ENCODE measurements around the gene PTPN3. TPM values are rescaled to one million over a fixed set of nuclear protein-coding genes. Genes with fewer than 3 reads are reported as not detected.

Gene PTPN3
- total and polyA plus RNA-seq, 4 donors, result 6.3 to 30.3 (median 23.5) TPM

- TF ChIP-seq RAD21 (IDR thresholded peaks at IDR 0.05), result no peak
- TF ChIP-seq JUND (IDR thresholded peaks at IDR 0.05), result no peak
- no peak for TF ChIP-seq GABPA (IDR thresholded peaks at IDR 0.05 in 1 of 2, conservative IDR thresholded peaks at IDR 0.05 in 1 of 2)
- no peak for TF ChIP-seq NR2F2 (IDR thresholded peaks at IDR 0.05)
- no peak for TF ChIP-seq FOXA2 (IDR thresholded peaks at IDR 0.05)
- no peak for TF ChIP-seq EGR1 (IDR thresholded peaks at IDR 0.05; ENCODE audit: low read depth in 2 of 2)
- no peak for TF ChIP-seq RXRA (IDR thresholded peaks at IDR 0.05)
- no peak for TF ChIP-seq ZBTB33 (IDR thresholded peaks at IDR 0.05)
- TF ChIP-seq TAF1 (conservative IDR thresholded peaks at IDR 0.05), result no peak
- Histone ChIP-seq H3K4me1 (ENCODE audit: control insufficient read depth in 4 of 4, insufficient read depth in 4 of 4, low read length in 3 of 4) (no peaks in the 10 kb centered on the region), H3K9ac (ENCODE audit: low read depth in 1 of 2, low read length in 2 of 2) (no peak overlapping the region), H3K27ac (ENCODE audit: low read depth in 1 of 2, low read length in 2 of 2) (no peak overlapping the region), H3K36me3 (ENCODE audit: control insufficient read depth in 4 of 4, insufficient read depth in 3 of 4, low read depth in 1 of 4, low read length in 3 of 4) (peaks cover 20 to 84% (median 75%) of the 10 kb centered on the region in 4 donors), H3K4me3 (ENCODE audit: low read depth in 1 of 3, low read length in 3 of 3) (no peak overlapping the region), H3K9me3 (ENCODE audit: control insufficient read depth in 4 of 4, low read length in 3 of 4) (no peaks in the 10 kb centered on the region), H3K27me3 (ENCODE audit: control insufficient read depth in 4 of 4, insufficient read depth in 4 of 4, low read length in 3 of 4) (no peaks in the 10 kb centered on the region)
- DNase-seq (ENCODE audit: low spot score), result no peak
- WGBS, result 93% methylated on average over 10 of the region's 10 CpGs
Observed at GRCh38 chr9:109383947-109384346, 114.2 kb downstream of the PTPN3 start.

DNA sequence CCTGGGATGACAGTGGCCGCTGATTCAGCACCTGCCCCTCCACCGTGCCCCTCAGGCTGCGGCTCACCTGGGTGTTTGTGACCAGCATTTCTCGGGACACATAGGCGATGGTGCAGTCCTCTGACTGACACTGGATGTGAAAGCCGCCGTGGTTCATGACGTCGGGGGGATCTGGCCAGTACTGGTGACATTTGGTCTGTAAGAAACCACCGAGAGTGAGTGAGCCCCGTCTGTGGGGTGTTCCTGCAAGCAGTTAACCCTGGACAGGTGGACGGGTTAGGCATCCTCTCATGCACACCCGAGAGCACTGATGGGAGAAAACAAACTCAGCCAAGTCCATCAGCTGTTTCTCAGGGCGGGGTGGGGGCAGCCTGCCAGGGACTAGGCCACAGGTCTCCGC lies 114.8 kb downstream of the PTPN3 start:
- Histone ChIP-seq H3K9me3 (ENCODE audit: control insufficient read depth in 4 of 4, low read length in 3 of 4) (no peaks in the 10 kb centered on the region), H3K27me3 (ENCODE audit: control insufficient read depth in 4 of 4, insufficient read depth in 4 of 4, low read length in 3 of 4) (no peaks in the 10 kb centered on the region), H3K9ac (ENCODE audit: low read depth in 1 of 2, low read length in 2 of 2) (no peak overlapping the region), H3K27ac (ENCODE audit: low read depth in 1 of 2, low read length in 2 of 2) (no peak overlapping the region), H3K36me3 (ENCODE audit: control insufficient read depth in 4 of 4, insufficient read depth in 3 of 4, low read depth in 1 of 4, low read length in 3 of 4) (peaks cover 20 to 81% (median 75%) of the 10 kb centered on the region in 4 donors), H3K4me1 (ENCODE audit: control insufficient read depth in 4 of 4, insufficient read depth in 4 of 4, low read length in 3 of 4) (no peaks in the 10 kb centered on the region), H3K4me3 (ENCODE audit: low read depth in 1 of 3, low read length in 3 of 3) (no peak overlapping the region)
- TF ChIP-seq ZBTB33 (IDR thresholded peaks at IDR 0.05), result no peak
- TF ChIP-seq RXRA (IDR thresholded peaks at IDR 0.05), result no peak
- TF ChIP-seq GABPA (IDR thresholded peaks at IDR 0.05 in 1 of 2, conservative IDR thresholded peaks at IDR 0.05 in 1 of 2), result no peak
- no peak for DNase-seq (ENCODE audit: low spot score)
- WGBS, result 92% methylated on average over 15 of the region's 15 CpGs

GRCh38 chr9:109382585-109382984 lies 115.5 kb downstream of the PTPN3 start:
- no peak overlapping the region for H3K9ac ChIP-seq (ENCODE audit: low read depth in 1 of 2, low read length in 2 of 2)
- WGBS, result 92% methylated on average over 3 of the region's 3 CpGs
- no peak overlapping the region for H3K4me3 ChIP-seq (ENCODE audit: low read depth in 1 of 3, low read length in 3 of 3)
- H3K36me3 ChIP-seq (ENCODE audit: control insufficient read depth in 4 of 4, insufficient read depth in 3 of 4, low read depth in 1 of 4, low read length in 3 of 4), result peaks cover 20 to 79% (median 74%) of the 10 kb centered on the region in 4 donors
- no peaks in the 10 kb centered on the region for H3K4me1 ChIP-seq (ENCODE audit: control insufficient read depth in 4 of 4, insufficient read depth in 4 of 4, low read length in 3 of 4)
- no peak for DNase-seq (ENCODE audit: low spot score)
- H3K27me3 ChIP-seq (ENCODE audit: control insufficient read depth in 4 of 4, insufficient read depth in 4 of 4, low read length in 3 of 4), result no peaks in the 10 kb centered on the region
- no peaks in the 10 kb centered on the region for H3K9me3 ChIP-seq (ENCODE audit: control insufficient read depth in 4 of 4, low read length in 3 of 4)
- H3K27ac ChIP-seq (ENCODE audit: low read depth in 1 of 2, low read length in 2 of 2), result no peak overlapping the region
- TF ChIP-seq, protein P1, sequence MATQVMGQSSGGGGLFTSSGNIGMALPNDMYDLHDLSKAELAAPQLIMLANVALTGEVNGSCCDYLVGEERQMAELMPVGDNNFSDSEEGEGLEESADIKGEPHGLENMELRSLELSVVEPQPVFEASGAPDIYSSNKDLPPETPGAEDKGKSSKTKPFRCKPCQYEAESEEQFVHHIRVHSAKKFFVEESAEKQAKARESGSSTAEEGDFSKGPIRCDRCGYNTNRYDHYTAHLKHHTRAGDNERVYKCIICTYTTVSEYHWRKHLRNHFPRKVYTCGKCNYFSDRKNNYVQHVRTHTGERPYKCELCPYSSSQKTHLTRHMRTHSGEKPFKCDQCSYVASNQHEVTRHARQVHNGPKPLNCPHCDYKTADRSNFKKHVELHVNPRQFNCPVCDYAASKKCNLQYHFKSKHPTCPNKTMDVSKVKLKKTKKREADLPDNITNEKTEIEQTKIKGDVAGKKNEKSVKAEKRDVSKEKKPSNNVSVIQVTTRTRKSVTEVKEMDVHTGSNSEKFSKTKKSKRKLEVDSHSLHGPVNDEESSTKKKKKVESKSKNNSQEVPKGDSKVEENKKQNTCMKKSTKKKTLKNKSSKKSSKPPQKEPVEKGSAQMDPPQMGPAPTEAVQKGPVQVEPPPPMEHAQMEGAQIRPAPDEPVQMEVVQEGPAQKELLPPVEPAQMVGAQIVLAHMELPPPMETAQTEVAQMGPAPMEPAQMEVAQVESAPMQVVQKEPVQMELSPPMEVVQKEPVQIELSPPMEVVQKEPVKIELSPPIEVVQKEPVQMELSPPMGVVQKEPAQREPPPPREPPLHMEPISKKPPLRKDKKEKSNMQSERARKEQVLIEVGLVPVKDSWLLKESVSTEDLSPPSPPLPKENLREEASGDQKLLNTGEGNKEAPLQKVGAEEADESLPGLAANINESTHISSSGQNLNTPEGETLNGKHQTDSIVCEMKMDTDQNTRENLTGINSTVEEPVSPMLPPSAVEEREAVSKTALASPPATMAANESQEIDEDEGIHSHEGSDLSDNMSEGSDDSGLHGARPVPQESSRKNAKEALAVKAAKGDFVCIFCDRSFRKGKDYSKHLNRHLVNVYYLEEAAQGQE (IDR thresholded peaks at IDR 0.05), result no peak
- no peak for TF ChIP-seq CTCF (IDR thresholded peaks at IDR 0.05; ENCODE audit: low read depth, low read length, missing input control)
- no peak for TF ChIP-seq HNF4G (IDR thresholded peaks at IDR 0.05)
- TF ChIP-seq SP1 (IDR thresholded peaks at IDR 0.05), result no peak
- no peak for TF ChIP-seq MAX (IDR thresholded peaks at IDR 0.05)
- TF ChIP-seq NR2F2 (IDR thresholded peaks at IDR 0.05), result no peak
- no peak for TF ChIP-seq YY1 (IDR thresholded peaks at IDR 0.05)
- TF ChIP-seq TAF1 (conservative IDR thresholded peaks at IDR 0.05), result no peak
- TF ChIP-seq FOXA1 (IDR thresholded peaks at IDR 0.05), result no peak
- no peak for TF ChIP-seq RAD21 (IDR thresholded peaks at IDR 0.05)
- no peak for TF ChIP-seq HNF4A (conservative IDR thresholded peaks at IDR 0.05)
- TF ChIP-seq FOXA2 (IDR thresholded peaks at IDR 0.05), result no peak
